ENCODE results near the gene EML5.

- TF ChIP-seq DPF2 (CRISPR knock-in tag; IDR thresholded peaks at IDR 0.05; ENCODE audit: borderline replicate concordance, low read depth) (no peak), TBL1XR1 (IDR thresholded peaks at IDR 0.05; ENCODE audit: borderline replicate concordance, low read length, partially characterized antibody) (no peak), POLR2AphosphoS5 (IDR thresholded peaks at IDR 0.05; ENCODE audit: low read depth, low read length) (no peak), MAFK (conservative IDR thresholded peaks at IDR 0.05 in 1 of 2, IDR thresholded peaks at IDR 0.05 in 1 of 2; ENCODE audit: low read length in 2 of 2) (no peak), ZNF850 (CRISPR knock-in tag; conservative IDR thresholded peaks at IDR 0.05) (no peak), ZBTB39 (CRISPR knock-in tag; IDR thresholded peaks at IDR 0.05) (no peak), RAD21 (CRISPR knock-in tag; IDR thresholded peaks at IDR 0.05) (no peak), MAZ (IDR thresholded peaks at IDR 0.05; ENCODE audit: borderline replicate concordance, low read depth, low read length) (no peak), MAZ (CRISPR knock-in tag; IDR thresholded peaks at IDR 0.05; ENCODE audit: low read depth) (no peak), ZNF703 (CRISPR knock-in tag; IDR thresholded peaks at IDR 0.05; ENCODE audit: borderline replicate concordance) (no peak), CTCF (CRISPR knock-in tag; IDR thresholded peaks at IDR 0.05) (no peak), MYNN (CRISPR knock-in tag; IDR thresholded peaks at IDR 0.05; ENCODE audit: low read depth) (no peak), ELF4 (CRISPR knock-in tag; IDR thresholded peaks at IDR 0.05; ENCODE audit: borderline replicate concordance) (no peak), PAX8 (CRISPR knock-in tag; IDR thresholded peaks at IDR 0.05; ENCODE audit: borderline replicate concordance) (no peak)
These were observed 489 bp upstream of the EML5 start for GRCh38 chr14:88793259-88793625.
